GM20000 (cell line): Measurements from ENCODE around the gene CXCR6.

ENCODE experiments used
- DNase-seq: peaks from one replicate; pipeline ENCODE4 v3.0.0; 2012; ENCODE audit warnings: low spot score
- TF ChIP-seq, protein P1 (sequence below): IDR thresholded peaks from 2 replicates; pipeline ENCODE4 v1.5.1; 2012; ENCODE audit warnings: mild to moderate bottlenecking, control low read depth; ENCODE audit errors: extremely low read depth, missing control alignments

Gene CXCR6

DNA sequence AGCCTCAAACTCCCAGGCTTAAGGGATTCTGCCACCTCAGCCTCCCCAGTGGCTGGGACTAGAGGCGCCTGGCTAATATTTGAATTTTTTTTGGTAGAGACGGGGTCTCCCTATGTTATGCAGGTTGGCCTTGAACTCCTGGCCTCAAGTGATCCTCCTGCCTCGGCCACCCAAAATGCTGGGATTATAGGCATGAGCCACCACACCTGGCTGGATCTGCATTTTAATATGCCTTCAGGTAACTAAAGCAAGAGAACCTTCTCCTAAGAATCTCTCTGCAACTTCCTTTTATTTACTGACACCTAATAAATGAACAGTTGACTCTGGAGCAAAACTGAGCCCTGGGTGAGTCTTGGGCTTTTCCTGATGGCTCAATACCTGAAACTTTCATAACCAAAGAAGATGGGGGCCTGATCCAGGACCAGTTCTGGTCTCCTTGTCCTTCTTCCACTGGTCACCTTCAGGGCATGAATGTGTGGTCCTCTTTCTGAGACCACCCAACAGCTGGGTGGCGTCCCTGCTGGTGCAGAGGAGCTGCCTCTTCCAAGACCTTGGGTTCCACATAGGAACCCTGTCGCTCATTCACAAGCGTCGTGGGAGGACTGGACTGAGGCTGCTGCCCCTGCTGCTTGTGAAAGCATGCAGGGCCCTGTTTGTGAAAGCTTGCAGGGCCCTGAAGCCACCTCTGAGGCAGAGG, 28.8 kb upstream of the CXCR6 start:
- TF ChIP-seq, protein P1, sequence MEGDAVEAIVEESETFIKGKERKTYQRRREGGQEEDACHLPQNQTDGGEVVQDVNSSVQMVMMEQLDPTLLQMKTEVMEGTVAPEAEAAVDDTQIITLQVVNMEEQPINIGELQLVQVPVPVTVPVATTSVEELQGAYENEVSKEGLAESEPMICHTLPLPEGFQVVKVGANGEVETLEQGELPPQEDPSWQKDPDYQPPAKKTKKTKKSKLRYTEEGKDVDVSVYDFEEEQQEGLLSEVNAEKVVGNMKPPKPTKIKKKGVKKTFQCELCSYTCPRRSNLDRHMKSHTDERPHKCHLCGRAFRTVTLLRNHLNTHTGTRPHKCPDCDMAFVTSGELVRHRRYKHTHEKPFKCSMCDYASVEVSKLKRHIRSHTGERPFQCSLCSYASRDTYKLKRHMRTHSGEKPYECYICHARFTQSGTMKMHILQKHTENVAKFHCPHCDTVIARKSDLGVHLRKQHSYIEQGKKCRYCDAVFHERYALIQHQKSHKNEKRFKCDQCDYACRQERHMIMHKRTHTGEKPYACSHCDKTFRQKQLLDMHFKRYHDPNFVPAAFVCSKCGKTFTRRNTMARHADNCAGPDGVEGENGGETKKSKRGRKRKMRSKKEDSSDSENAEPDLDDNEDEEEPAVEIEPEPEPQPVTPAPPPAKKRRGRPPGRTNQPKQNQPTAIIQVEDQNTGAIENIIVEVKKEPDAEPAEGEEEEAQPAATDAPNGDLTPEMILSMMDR = no peak
- DNase-seq = no peak

DNA sequence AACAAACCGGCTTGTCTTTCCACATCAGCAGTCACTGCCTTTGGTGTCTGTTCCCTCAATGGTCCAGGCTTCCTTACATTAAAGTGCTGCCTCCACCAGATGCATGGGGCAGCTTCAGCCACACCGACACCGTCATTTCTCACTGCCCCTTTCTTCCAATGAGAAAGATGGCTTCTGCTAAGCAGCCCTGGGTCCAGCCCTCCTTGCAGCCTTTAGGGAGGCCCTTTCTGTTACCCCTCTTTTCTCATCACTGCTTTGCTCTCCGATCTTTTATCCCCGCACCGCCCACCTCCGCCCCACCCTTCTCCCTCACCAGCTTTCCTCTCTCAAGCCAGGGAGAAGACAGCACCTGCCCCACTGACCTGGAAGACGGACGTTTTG, 28.2 kb upstream of the CXCR6 start:
- TF ChIP-seq, protein P1 = no peak
- DNase-seq = no peak

DNA sequence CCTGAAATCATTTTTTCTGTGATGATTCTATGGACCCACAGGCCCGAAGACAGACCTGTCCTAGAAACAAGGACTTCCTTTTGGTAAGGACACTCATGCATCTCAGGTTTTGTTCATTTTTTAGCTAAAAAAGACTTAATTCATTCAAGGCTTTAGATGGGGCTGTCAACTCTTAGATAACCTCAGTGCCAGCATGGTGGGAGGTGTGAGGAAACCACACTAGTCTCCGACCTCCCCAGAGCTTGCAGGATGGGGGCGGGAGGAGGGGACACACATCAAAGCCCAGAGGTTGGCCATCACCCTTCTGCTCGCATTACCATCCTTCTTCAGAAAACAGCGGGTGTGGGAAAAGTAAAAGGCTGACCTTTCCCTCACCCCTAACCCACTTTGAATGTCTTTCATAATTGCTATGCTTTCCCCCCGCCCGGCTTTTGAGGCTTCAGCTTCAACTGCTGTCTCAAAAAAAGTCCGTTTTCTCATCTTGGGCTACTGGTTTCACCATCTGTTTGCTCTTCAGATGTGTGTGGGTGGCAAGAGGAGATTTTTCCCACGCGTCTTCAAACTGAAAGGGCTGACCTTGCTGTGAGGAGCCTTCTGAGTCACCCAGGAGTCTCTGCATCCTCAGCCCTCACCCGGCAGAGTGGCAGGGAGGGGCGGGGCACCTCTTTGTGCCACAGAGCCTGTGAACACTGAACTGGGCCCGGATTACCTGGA, 27.6 kb upstream of the CXCR6 start:
- peak; percentile 87 for DNase-seq

DNA sequence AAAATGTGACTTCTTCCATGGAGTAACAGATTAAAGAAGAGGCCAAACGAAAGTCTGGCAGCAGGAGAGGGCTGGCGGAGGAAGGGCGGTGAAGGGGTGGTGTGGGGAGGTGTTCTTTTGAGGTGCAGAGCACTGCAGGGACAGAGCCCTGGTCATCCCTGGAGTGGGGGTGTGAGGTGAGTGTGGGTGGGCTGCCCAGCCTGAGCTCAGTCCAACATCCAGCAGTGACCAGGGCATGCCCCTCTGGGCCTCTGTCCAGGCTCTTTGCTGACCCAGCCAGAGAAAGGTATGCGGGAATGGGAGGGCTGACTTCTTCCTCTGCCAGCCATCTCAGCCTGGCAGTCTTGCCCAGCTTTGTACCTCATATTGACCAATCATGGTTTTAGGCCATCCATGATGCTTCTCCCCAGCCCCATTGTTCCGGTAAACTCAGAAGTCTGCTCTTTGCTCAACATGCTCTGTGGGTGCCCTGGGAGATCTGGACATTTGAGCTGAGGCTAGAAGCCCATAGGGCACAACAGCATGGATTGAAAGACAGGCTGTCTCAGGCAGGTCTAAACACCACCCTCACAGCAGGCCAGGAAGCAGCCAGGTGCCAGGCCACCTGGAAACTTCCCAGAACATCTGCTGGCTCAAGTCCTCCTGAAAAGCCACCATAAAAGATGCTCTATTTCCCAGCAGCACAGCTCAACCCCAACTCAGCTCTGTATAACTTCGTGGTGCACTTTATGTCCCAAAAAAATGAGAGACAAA, 25.9 kb upstream of the CXCR6 start:
- TF ChIP-seq, protein P1 = no peak
- no peak for DNase-seq

More for the DNA sequence above, 27.6 kb upstream of the CXCR6 start:
- TF ChIP-seq, protein P1 = no peak

DNA sequence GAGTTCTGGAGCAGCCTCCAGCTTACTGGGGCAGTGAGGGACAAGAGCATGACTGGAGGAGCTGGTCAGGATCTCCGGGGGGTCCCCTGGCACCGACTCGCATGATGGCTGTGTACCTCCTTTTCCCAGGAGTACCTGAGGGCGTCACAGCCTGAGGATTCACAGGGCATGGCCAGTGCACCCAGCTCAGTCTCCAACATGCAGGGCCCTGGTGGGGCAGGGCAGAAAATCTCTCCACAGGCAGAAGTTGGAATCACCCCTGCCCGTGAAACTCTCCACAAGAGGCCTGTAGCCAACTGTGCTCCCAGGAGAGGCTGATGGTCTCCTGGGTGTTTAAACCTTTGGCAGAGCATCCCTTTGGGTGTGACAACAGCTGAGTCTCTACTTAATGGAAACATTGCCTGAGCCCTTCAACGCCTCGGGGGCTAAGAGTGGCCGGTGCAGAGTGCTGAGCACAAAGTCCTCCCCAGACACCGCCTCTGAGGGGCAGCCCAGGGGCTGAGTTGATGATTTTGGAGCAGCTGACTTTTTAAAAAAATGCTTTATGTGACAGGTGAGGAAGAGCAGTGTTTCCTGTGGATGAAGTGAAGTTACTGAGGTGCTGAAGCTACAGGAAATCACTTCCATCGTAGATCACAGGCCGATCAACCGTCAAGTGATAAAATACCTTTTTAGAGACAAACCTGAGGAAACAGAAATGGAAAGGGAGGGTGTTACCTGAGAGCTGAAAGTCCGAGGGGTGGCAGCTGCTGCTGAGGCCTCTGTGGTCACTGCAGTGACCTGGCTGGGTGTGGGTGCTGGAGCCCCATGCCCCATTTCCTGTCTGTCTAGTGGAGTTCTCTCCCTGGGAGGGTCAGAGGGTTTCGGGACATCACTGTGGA, 21.9 kb upstream of the CXCR6 start:
- no peak for DNase-seq
- TF ChIP-seq, protein P1 = no peak

DNA sequence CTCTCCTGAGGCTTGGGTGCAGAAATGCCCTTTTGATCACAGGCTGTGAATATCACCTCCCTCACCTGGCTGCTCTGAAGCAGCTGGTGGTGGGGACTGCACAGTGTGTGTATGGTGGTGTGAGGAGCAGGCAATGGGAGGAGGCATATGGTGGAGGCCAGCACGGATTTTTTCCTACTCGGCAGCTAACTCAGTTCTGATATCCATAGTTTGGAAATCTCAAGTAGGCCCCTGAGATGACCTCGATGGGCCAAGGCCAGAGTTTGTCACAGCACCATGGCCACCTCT, 21.3 kb upstream of the CXCR6 start:
- TF ChIP-seq, protein P1 = no peak
- no peak for DNase-seq
